ENCODE data around the gene FAM131A. TPM values are rescaled to one million over a fixed set of nuclear protein-coding genes. Genes with fewer than 3 reads are reported as not detected.

Gene FAM131A
- total RNA-seq, 4 donors from 2014 or later, result 19.1 to 30.8 (median 25.9) TPM

DNA sequence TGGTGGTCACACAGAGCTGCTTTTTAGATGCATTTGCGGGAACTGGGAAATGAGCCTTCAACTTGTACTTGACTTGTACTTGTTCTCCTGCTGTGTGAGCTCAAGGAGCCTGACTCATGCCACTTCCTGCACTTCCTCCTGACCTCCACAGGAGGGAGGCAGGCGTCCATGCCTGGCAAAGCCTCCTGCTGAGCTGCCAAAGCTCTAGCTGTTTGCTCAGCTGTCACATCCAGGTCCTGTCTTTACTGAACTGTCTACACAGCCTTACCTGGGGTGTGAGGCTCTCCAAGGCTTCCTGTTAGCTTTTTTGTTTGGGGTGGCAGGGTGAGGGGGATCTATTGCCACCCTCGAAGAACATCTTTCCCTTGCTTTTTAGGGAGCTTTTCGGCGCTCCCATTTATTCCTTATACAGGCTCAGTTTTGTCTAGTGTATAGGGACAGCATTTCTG lies 34.2 kb downstream of the FAM131A start:
- TF ChIP-seq, protein P1, sequence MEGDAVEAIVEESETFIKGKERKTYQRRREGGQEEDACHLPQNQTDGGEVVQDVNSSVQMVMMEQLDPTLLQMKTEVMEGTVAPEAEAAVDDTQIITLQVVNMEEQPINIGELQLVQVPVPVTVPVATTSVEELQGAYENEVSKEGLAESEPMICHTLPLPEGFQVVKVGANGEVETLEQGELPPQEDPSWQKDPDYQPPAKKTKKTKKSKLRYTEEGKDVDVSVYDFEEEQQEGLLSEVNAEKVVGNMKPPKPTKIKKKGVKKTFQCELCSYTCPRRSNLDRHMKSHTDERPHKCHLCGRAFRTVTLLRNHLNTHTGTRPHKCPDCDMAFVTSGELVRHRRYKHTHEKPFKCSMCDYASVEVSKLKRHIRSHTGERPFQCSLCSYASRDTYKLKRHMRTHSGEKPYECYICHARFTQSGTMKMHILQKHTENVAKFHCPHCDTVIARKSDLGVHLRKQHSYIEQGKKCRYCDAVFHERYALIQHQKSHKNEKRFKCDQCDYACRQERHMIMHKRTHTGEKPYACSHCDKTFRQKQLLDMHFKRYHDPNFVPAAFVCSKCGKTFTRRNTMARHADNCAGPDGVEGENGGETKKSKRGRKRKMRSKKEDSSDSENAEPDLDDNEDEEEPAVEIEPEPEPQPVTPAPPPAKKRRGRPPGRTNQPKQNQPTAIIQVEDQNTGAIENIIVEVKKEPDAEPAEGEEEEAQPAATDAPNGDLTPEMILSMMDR (IDR thresholded peaks at IDR 0.05), result peak in 2 of 3 donors; percentile 59 to 75
- ATAC-seq (ENCODE audit: low FRiP score) (peak; percentile 76), DNase-seq (ENCODE audit: low spot score) (no peak)

DNA sequence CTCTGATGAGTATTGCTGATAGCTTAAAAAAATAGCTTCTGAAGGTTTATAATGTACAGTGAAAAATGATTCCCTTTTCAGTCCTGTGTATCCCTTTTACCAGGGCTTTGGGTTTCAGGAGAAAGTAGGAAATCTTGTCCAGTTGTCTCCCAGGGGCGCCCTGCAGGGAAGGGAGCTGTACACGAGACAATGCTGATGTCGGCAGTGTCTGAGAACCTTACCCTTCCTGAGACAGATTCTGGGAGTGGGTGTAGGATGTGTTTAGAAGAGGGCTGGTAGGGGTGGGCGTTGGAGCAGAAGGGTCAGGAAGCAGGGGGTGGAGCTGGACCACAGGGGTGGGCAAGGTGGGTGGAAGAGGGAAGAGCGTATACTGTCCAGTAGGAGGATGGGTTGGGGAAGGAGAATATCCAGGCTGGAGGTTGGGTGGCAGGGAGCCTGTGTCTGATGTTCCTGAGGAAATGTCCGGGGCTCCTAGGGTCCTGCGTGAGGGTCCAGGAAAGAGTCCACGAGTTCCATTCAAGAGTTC lies 35.0 kb downstream of the FAM131A start:
- DNase-seq (ENCODE audit: low spot score), result no peak
- TF ChIP-seq, protein P1 (IDR thresholded peaks at IDR 0.05), result no peak
- no peak for ATAC-seq (ENCODE audit: low FRiP score)

DNA sequence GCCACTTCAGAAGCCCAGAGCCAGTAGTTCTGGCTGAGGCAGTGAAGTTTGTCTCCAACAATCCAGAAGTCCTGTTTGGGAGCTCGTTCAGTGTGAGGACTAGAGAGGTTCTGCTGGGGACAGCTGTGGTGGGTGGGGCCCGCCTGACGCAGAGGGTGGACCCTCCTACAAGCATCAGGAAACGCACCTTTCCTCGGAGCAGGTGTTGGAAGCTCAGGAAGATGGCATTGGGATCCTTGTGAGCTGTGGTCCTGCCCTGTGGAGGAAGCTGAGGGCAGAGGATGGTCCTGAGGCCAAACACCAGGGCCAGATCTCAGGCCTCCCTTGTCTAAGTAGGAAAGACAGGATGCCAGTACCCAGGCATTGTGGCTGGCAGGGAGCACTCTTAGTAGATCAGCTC lies 35.5 kb downstream of the FAM131A start:
- TF ChIP-seq, protein P1 (IDR thresholded peaks at IDR 0.05), result no peak
- ATAC-seq (ENCODE audit: low FRiP score) (no peak), DNase-seq (ENCODE audit: low spot score) (no peak)

DNA sequence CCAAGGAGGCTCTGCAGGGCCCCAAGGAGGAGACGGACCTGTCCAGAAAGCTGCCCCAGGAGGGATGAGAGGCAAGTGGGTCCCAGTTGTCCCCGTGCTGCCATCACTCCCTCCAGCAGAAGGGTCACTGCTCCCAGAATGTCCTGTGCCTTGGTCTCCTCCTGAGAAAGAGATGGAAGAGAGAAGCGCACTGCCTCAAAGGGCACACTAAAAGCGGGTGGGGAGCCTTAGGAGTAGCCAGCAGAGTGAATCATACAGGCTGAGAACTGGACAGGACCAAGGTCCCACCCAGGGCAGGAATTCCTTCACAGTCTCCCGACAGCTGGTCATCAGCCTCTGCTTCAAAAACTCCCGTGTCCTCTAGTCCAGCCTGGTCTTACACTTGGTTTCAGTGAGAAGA lies 36.0 kb downstream of the FAM131A start:
- ATAC-seq (ENCODE audit: low FRiP score) (peak; percentile 79), DNase-seq (ENCODE audit: low spot score) (no peak)
- TF ChIP-seq, protein P1 (IDR thresholded peaks at IDR 0.05), result no peak

DNA sequence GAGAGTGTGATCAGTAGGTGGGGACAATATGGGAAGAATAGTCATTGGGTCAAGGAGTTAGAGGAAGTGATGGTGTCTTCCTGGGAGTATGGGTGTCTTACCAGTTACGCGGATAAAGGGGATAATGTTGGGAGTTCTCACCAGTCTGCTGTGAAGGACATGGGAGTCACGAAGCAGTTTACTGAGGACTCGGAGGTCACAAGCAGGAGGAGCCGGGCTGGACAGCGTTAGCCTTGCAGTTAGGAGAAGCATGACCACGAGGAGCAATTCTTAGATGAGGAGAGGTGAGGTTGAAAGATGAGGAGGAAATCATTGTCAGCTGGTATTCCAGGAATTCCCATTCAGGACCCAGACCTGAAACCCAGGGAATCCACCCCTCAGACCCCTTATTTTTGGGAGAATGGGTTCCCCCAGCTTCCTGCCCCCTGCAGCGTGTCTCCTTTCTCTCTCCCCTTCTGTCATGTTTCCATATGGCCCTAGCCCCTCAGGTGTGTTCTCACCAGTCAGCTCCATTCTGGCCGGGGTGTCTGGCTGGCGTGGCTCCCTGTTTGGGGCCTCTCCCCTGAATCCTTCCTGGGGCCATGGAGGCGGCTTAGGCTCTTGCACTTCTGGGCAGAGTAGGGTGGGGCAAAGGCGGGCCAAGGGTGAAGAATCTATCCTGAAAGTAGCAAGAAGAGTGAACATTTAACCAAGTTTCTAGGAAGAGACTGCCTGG lies 38.5 kb downstream of the FAM131A start:
- ATAC-seq (ENCODE audit: low FRiP score) (no peak), DNase-seq (ENCODE audit: low spot score) (no peak)
- TF ChIP-seq, protein P1 (IDR thresholded peaks at IDR 0.05), result no peak

DNA sequence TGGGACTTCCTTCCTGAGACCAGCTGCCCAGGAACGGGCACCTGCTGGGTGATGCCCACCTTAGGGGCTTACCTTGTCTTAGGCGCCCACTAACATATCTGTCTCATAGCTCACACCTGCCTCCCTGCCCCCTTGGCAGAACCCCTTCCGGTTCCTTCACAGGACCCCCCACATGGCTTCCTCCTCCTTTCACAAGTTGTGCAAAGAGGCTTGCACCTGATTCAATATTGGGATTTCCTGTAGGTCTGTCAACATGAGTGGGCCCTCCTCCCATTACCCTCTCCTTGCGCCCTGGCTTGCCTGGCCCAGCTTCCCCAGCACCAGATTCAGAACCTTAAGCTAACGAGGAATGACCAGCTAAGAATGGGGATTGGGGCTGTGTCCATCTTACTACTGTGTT lies 40.0 kb downstream of the FAM131A start:
- ATAC-seq (ENCODE audit: low FRiP score), result no peak
- no peak for DNase-seq (ENCODE audit: low spot score)
- TF ChIP-seq, protein P1 (IDR thresholded peaks at IDR 0.05), result no peak

All from omental fat pad (tissue), 4 donors.